Measurements from ENCODE around the gene RRAGC.

The RRAGC gene

DNA sequence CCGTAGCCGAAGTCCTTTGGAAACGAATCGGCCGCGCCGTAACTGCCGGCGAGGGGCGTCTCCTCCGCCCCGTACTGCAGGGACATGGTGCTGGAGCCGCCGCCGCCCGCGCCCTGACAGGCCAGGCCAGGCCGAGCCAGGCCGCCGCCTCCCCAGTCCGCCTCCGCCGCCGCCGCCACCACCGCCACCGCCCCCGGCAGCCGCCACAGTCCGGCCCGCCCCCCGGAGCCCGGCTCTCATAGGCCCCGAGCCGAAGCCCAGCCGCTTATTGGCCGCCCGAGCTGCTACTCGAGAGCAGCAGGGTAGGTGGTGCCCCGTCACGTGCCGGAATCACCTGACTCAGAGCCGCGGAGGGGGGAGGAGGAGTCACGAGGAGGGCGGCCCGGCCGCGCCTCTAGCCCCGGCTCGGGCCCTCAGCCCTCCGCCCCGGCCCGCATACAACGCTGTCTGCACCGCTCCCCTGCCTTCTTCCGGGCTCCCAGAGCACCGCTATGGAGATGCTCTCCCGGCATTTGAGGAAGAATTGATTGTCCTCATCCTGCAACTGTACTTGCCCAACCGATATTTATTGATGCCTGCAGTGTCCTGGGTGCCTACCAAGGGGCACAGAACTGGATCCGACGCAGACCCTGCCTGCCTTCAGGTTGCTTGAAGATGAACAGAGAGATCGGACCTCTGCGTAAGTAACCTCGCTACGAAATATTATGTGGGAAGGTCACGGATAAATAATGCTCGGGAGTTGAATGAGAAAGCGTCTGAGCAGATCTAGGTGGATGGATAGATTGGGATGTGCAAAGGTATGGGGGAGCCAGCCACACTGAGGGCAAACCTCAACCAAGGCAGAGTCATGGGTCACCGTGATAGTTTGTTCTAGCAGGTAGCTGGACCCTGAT lies at the start of gene RRAGC:
Gene RRAGC (minus strand): TSS at position 212 of the 893 bp plus-strand sequence. CDS start 126 bp downstream, at position 86.
- peak; percentile 94 to 97 for DNase-seq (ENCODE audit: low read depth in 1 of 2, low spot score in 1 of 2)

- no peak for DNase-seq (ENCODE audit: low read depth in 1 of 2, low spot score in 1 of 2)
Measured at GRCh38 chr1:38908821-38909220, 49.2 kb upstream of the RRAGC start.

DNA sequence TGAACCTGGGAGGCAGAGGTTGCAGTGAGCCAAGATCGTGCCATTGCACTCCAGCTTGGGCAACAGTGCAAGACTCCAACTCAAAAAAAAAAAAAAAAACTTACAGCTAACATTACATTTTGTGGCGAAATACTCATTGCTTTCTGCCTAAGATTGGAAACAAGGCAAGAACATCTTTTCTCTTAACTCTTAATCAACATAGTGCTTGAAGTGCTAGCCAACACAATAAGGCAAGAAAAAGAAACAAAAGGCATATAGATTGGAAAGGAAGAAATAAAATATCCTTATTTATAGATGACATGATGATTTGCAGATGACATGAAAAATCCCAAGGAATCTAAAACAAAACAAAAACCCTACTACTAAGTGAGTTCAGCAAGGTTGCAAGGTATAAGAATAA lies 46.4 kb upstream of the RRAGC start:
- DNase-seq (ENCODE audit: low read depth in 1 of 2, low spot score in 1 of 2): no peak

DNA sequence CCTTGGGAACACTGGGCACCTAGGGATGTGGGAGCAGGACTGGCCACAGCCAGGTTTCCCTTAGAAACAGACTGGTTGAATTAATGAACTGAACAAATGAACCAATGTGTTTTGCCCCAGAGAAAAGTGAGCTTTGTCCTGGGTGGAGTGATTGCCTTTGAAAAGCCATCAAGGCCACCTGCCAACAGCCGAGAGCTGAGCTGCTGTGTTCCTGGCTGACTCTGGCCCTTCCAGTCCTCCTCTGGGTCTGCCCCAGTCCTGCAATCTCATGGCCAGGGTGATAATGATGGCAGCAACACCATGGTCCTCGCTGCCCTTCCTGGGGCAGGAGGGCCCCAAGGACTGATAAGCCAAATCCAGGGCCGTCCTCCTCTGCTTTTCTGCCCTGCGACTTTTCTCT lies 40.0 kb upstream of the RRAGC start:
- no peak for DNase-seq (ENCODE audit: low read depth in 1 of 2, low spot score in 1 of 2)

DNA sequence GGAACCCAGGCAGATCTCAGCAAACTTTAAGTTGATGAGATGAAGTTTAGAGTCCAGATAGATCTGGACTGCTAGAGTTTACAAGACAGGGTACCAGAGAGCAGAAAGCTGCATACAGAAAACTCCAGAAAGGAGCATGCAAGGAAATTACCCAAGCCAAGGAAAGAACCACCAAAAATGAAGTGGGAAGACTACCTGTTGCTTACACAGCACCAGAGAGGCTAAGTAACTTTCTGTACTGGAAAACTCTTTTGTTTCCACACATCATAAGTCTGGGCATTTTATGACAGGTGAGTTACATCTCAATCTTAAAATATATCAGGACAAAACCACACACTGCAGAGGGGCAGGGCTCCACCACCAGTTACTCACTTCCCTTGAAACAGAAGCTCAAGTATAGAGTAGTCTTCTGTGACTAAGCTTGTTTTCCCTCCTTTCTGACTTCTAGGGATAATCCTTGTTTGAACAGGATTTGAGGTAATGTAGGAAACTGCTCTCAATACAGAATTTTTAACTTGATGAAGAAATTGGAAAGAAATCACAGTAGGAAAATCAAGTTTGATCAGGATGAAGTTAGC lies 39.2 kb upstream of the RRAGC start:
- no peak for DNase-seq (ENCODE audit: low read depth in 1 of 2, low spot score in 1 of 2)

DNA sequence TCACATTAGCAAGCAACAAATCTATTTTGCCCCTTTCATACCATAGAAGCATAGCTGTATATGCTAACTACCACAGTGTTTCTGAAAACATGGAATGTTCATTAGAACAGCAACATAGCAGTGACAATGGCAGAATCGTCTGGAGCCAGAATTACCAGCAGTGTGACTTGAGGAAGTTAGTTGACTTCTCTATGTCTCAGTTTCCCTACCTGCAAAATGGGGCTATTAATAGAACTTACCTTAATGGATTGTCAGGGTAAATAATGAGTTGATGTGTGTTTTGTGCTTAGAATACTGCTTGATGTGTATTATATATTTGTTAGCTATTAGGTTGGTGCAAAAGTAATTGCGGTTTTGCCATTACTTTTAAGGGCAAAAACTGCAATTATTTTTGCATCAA lies 36.6 kb upstream of the RRAGC start:
- no peak for DNase-seq (ENCODE audit: low read depth in 1 of 2, low spot score in 1 of 2)

- DNase-seq (ENCODE audit: low read depth in 1 of 2, low spot score in 1 of 2): no peak
Measured at GRCh38 chr1:38892976-38893375, 33.4 kb upstream of the RRAGC start.

GRCh38 chr1:38891753-38892152 lies 32.2 kb upstream of the RRAGC start:
- no peak for DNase-seq (ENCODE audit: low read depth in 1 of 2, low spot score in 1 of 2)

DNA sequence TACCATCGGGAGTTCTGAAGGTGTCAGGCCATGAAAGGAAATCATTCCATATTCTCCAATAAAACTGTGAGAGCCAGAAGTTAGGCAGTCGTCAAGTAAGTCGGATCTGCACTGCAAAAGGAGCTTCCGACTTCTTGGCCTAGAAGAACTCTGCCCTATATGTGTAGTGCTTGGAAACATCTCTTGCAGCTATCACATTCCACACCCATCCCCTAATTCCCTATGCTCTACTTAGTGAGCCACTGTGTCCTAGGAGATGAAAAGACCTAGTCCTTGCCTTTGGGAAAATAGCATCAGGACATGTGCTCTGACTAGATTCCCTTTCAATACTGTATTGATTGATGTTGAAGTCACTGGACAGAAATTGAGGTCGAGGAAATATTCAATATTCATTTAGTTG lies 30.0 kb upstream of the RRAGC start:
- DNase-seq (ENCODE audit: low read depth in 1 of 2, low spot score in 1 of 2): no peak

DNA sequence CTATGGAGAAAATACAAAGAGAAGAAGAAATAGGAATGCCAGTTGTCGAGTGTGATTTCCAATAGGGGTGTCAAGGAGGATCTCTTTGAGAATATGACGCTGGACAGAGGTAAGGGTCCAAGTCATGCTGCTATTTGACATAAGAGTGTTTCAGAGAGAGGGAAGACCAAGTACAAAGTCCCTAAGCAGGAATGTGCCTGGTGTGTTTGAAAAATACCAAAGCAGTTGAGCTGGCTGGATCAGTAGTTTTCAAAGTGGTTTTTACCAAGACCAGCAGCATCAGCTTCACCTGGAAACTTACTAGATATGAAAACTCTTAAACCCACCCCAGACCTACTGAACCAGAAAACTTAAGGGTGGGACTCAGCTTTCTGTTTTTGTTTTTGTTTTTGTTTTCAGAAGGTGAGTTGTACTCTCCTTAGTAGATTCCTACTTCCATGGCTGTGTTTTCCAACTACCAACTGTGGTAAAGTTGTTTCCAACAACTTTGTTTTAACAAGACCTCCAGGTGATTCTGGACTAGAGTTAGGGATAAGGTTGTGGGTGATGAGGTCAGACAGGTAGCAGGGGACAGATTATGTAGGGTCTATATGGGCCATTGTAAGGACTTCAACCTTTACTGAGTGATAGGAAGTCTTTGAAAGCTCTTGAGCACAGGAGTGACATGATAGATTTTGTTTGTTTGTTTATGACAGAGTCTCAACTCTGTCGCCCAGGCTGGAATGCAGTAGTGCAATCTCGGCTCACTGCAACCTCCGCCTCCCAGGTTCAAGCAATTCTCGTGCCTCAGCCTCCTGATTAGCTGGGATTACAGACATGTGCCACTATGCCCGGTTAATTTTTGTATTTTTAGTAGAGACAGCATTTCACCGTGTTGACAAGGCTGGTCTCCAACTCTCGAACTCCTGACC lies 29.1 kb upstream of the RRAGC start:
- no peak for DNase-seq (ENCODE audit: low read depth in 1 of 2, low spot score in 1 of 2)

DNA sequence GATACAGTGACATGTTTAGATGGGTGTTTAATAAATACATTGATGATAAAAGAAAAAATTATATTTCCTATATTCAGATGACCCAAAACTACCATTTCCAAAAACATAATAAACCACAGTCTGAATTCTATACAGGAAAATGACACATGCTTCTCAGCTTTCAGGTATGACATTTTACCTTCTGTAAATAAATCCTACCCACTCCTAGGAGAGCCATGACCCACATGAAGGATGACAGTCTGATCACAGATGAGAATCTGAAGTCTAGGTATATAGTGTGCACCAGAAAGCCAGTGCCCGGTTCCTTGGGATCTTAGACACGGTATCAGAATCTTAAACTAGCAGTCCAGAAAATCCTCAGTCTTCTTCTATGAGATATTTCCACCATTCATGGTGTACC lies 25.5 kb upstream of the RRAGC start:
- no peak for DNase-seq (ENCODE audit: low read depth in 1 of 2, low spot score in 1 of 2)

GRCh38 chr1:38881487-38881886 lies 21.9 kb upstream of the RRAGC start, which contains the start of gene GJA9:
Gene GJA9, minus strand, starts transcription at chr1:38881587. Its CDS starts 5,489 bp downstream, at chr1:38876098.
- DNase-seq (ENCODE audit: low read depth in 1 of 2, low spot score in 1 of 2): no peak

DNA sequence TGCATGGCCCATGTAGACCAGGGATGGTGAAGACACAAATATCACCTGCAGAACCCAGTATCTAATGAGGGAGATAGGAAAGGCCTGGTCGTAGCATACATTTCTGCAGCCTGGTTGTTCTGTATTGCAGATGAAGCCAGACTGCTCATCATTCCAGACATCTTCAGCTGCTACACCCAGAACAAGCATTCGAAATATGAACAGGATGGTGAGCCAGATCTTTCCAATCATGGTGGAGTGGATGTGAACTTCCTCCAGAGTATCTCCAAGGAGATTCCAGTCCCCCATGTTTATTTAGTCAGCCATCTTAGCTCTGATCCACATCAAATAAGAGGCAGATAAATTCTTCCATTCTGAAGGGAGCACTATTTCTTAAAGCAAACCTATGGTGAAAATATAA lies 16.2 kb upstream of the RRAGC start:
- DNase-seq (ENCODE audit: low read depth in 1 of 2, low spot score in 1 of 2): no peak

DNA sequence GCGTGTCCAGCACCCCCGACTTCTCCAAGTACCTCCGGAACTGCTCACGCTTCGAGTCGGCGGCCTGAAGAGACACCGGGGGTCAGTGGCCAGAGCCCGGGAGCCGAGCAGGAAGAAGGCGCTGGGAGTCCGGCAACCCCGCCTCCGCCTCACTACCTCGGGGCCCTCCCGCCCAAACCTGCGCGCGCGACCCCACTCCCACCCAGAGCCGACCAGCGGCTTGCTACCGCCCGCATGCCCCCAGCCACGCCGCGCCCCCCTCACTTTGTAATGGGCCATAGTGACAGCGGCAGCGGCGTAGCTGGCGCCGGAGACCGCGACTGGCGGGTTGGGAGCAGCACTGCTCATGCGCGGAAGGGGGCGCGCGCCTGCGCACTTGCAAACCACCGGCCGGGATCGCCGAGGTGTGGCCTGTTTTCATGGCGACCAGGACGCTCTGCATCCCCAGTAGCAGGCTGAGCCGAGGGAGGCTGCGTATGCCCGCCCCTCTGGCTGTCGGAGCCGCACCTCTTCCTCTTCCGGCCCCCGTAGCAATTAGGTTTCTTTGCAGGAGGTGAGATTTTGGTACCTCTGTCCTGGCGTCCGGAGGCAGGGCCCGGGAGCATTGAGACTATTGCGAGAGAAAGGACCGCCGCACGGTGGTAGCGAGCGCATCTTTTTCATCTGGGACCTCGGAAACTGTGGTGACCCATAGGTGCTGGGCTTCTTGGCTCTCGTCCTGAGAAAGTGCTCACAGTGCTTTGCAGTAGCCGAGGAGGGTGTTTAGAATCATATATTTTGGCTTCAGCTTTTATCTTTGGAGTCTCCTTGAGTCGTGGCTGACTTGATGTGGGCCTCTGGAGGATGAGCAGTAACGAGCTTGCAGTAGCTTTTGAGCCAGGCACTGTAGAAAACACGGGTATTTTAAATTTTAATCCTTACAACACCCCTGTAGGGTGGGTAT lies 13.7 kb upstream of the RRAGC start, which contains the start of gene MYCBP:
Gene MYCBP (minus strand): TSS at position 322 of the 943 bp plus-strand sequence. CDS start 43 bp downstream, at position 279.
- peak; percentile 93 to 94 for DNase-seq (ENCODE audit: low read depth in 1 of 2, low spot score in 1 of 2)

DNA sequence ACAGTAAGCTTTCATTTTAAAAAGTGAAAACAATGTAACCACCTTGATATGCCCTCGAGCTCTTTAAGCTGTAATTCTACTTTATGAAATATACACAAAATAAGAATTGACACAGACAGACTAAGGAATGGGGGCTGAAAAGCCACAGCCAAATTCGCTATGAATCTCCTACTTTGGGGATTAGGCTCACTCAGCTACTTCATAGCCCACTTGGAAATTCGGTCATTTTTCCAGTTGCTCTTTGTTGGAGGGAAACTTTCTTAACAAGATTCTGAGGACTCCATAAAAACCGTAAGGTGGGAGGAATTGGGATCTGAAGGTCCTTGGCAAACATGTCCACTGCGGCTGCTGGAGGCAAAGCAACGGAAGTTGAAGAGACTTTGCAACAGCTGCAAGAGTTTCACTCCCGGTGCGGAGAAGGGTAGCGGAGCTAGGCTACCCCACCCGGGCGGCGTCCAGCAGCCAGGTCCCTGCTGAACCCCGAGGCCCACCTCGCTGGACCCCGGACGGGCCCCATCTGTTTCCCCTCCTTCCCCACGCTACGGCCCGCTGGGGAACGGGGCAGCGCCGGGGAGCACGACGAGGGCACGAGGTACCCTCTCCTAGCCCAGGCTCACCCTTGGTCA lies 12.9 kb upstream of the RRAGC start:
- DNase-seq (ENCODE audit: low read depth in 1 of 2, low spot score in 1 of 2): peak in 1 of 2 donors; percentile 14

DNA sequence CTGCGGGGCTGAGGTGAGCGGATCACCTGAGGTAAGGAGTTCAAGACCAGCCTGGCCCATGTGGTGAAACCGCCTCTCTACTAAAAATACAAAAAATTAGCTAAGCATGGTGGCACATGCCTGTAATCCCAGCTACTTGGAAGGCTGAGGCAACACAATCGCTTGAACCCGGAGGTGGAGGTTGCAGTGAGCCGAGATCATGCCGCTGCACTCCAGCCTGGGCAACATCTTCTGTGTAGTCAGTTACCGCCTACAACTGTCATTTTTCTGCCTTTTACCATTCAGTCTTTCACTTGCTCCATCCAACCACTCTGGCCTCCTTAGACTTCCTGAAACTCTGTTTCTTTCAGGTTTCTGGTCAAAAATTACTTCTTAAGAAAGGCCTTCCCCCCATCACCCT lies 11.4 kb upstream of the RRAGC start:
- no peak for DNase-seq (ENCODE audit: low read depth in 1 of 2, low spot score in 1 of 2)

DNA sequence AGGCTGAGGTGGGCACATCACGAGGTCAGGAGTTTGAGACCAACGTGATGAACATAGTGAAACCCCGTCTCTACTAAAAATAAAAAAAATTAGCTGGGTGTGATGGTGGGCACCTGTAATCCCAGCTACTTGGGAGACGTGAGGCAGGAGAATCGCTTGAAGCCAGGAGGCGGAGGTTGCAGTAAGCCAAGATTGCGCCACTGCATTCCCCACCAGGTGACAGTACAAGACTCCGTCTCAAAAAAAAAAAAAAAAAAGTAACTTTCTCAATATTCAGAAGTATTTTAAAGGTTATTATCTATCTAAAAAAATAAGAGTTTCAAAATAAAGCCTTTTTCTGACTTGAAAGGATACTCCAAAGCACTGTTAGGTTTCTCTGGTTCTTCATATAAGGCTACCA lies 7.6 kb upstream of the RRAGC start:
- DNase-seq (ENCODE audit: low read depth in 1 of 2, low spot score in 1 of 2): no peak

GRCh38 chr1:38865112-38865715 lies 5.6 kb upstream of the RRAGC start:
- no peak for DNase-seq (ENCODE audit: low read depth in 1 of 2, low spot score in 1 of 2)

DNA sequence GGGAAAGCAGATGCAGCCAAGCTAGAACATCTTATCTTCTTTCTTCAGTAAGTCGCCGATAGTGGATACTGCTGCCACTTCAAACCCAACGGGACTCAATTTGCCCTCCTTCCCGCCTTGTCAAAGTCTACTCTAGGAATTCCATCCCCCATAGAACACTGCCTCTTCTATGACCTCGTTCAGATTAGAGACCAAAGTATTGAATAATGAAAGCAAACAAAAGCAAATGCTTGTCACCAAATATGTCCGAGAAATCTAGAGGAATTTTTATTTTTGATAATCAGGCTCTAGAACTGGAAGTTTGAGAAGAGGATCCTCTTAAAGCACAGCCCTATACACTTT lies 853 bp upstream of the RRAGC start:
- DNase-seq (ENCODE audit: low read depth in 1 of 2, low spot score in 1 of 2): no peak

Measured in activated CD4-positive, alpha-beta T cell treated with anti-CD3 and anti-CD28 coated beads, Interleukin-2, amount 50 U/mL, for 24 hours (primary cell).